Muscle layer of duodenum (tissue), 2 donors: Measurements from ENCODE around the gene GSK3B.
A peak's percentile ranks its signal among the peaks of the same experiment; 100 is the strongest.
"Not testable (repeated sequence)": the region's sequence is repeated elsewhere in the genome, so short reads cannot be mapped to it uniquely, and the experiment has no call there.

Source experiments
- H3K27ac ChIP-seq: one replicate; pipeline ENCODE4 v1.7.0; 2013; ENCODE audit warnings: mild to moderate bottlenecking, low read length
- H3K27me3 ChIP-seq: one replicate; pipeline ENCODE4 v1.7.0; 2013; ENCODE audit warnings: low read depth, mild to moderate bottlenecking, control low read depth, low read length
- H3K36me3 ChIP-seq, 2 donors: one replicate each; pipeline ENCODE4 v1.7.0; 2013; ENCODE audit warnings: low read length in 2 of 2, control low read depth in 1 of 2, mild to moderate bottlenecking in 1 of 2; ENCODE audit not compliant: insufficient read depth in 2 of 2, control insufficient read depth in 1 of 2
- H3K4me1 ChIP-seq, 2 donors: one replicate each; pipeline ENCODE4 v1.7.0; 2013; ENCODE audit warnings: low read length in 2 of 2, mild to moderate bottlenecking in 2 of 2, control low read depth in 1 of 2, moderate library complexity in 1 of 2; ENCODE audit not compliant: insufficient read depth in 2 of 2, control insufficient read depth in 1 of 2
- H3K4me3 ChIP-seq, 2 donors: one replicate each; pipeline ENCODE4 v1.7.0; 2013; ENCODE audit warnings: low read length in 2 of 2, low read depth in 1 of 2, mild to moderate bottlenecking in 1 of 2
- H3K9me3 ChIP-seq, 2 donors: one replicate each; pipeline ENCODE4 v1.7.0; 2013; ENCODE audit warnings: low read length in 2 of 2, control low read depth in 1 of 2, mild to moderate bottlenecking in 1 of 2; ENCODE audit not compliant: control insufficient read depth in 1 of 2
- donor health status: healthy.

Gene GSK3B

GRCh38 chr3:120052225-120052624, 42.0 kb downstream of the GSK3B start:
- H3K4me3 ChIP-seq, result no peak overlapping the region

GRCh38 chr3:120051570-120051969, 42.7 kb downstream of the GSK3B start:
- H3K36me3 ChIP-seq, H3K4me3 ChIP-seq, H3K27ac ChIP-seq, H3K27me3 ChIP-seq, H3K9me3 ChIP-seq: not testable (repeated sequence)
- peaks cover 0 to 31% of the 10 kb centered on the region in 2 donors for H3K4me1 ChIP-seq

More at GRCh38 chr3:120052225-120052624, 42.0 kb downstream of the GSK3B start:
- no peaks in the 10 kb centered on the region for H3K27me3 ChIP-seq
- H3K36me3 ChIP-seq, result no peaks in the 10 kb centered on the region
- no peak overlapping the region for H3K27ac ChIP-seq
- H3K4me1 ChIP-seq, result peaks cover 0 to 31% of the 10 kb centered on the region in 2 donors
- no peaks in the 10 kb centered on the region for H3K9me3 ChIP-seq

- H3K36me3 ChIP-seq, result no peaks in the 10 kb centered on the region
- no peak overlapping the region for H3K27ac ChIP-seq
- H3K4me1 ChIP-seq, result peaks cover 0 to 31% of the 10 kb centered on the region in 2 donors
- no peaks in the 10 kb centered on the region for H3K27me3 ChIP-seq
- H3K9me3 ChIP-seq, result peaks cover 6 to 7% of the 10 kb centered on the region in 2 donors
- H3K4me3 ChIP-seq, result no peak overlapping the region
Observed at GRCh38 chr3:120049881-120050539, 44.2 kb downstream of the GSK3B start.

- no peak overlapping the region for H3K27ac ChIP-seq
- H3K4me3 ChIP-seq, result no peak overlapping the region
- peaks cover 6 to 7% of the 10 kb centered on the region in 2 donors for H3K9me3 ChIP-seq
- H3K27me3 ChIP-seq, result no peaks in the 10 kb centered on the region
- H3K4me1 ChIP-seq, result peaks cover 0 to 31% of the 10 kb centered on the region in 2 donors
- no peaks in the 10 kb centered on the region for H3K36me3 ChIP-seq
Observed at GRCh38 chr3:120049072-120049471, 45.2 kb downstream of the GSK3B start.

- H3K4me1 ChIP-seq, result peaks cover 0 to 31% of the 10 kb centered on the region in 2 donors
Observed at GRCh38 chr3:120048355-120049041, 45.7 kb downstream of the GSK3B start.

GRCh38 chr3:120047686-120048085, 46.6 kb downstream of the GSK3B start:
- Histone ChIP-seq H3K27ac (no peak overlapping the region), H3K27me3 (no peaks in the 10 kb centered on the region), H3K4me3 (no peak overlapping the region), H3K4me1 (peaks cover 0 to 30% of the 10 kb centered on the region in 2 donors), H3K36me3 (no peaks in the 10 kb centered on the region), H3K9me3 (peaks cover 6 to 7% of the 10 kb centered on the region in 2 donors)

More at GRCh38 chr3:120048355-120049041, 45.7 kb downstream of the GSK3B start:
- H3K9me3 ChIP-seq, result peaks cover 6 to 7% of the 10 kb centered on the region in 2 donors
- H3K36me3 ChIP-seq, result no peaks in the 10 kb centered on the region
- H3K4me3 ChIP-seq, result no peak overlapping the region
- no peak overlapping the region for H3K27ac ChIP-seq
- H3K27me3 ChIP-seq, result no peaks in the 10 kb centered on the region

GRCh38 chr3:120040813-120041377, 53.4 kb downstream of the GSK3B start:
- Histone ChIP-seq H3K9me3 (peaks cover 23 to 28% of the 10 kb centered on the region in 2 donors), H3K27me3 (no peaks in the 10 kb centered on the region), H3K36me3 (peaks cover 0 to 11% of the 10 kb centered on the region in 2 donors), H3K27ac (no peak overlapping the region), H3K4me1 (no peaks in the 10 kb centered on the region), H3K4me3 (no peak overlapping the region)

GRCh38 chr3:120039642-120040610, 54.3 kb downstream of the GSK3B start:
- Histone ChIP-seq H3K9me3 (peaks cover 17 to 21% of the 10 kb centered on the region in 2 donors), H3K4me1 (no peaks in the 10 kb centered on the region), H3K27me3 (no peaks in the 10 kb centered on the region), H3K27ac (no peak overlapping the region), H3K36me3 (peaks cover 0 to 11% of the 10 kb centered on the region in 2 donors), H3K4me3 (peak overlapping the region; percentile 26 to 33)

GRCh38 chr3:120033596-120033995, 60.7 kb downstream of the GSK3B start:
- H3K4me1 ChIP-seq, result no peaks in the 10 kb centered on the region
- no peaks in the 10 kb centered on the region for H3K36me3 ChIP-seq
- H3K9me3 ChIP-seq, result no peaks in the 10 kb centered on the region
- H3K4me3 ChIP-seq, result no peak overlapping the region
- no peak overlapping the region for H3K27ac ChIP-seq
- no peaks in the 10 kb centered on the region for H3K27me3 ChIP-seq

GRCh38 chr3:120031561-120031960, 62.7 kb downstream of the GSK3B start:
- Histone ChIP-seq H3K4me3 (no peak overlapping the region), H3K27me3 (no peaks in the 10 kb centered on the region), H3K4me1 (no peaks in the 10 kb centered on the region), H3K9me3 (no peaks in the 10 kb centered on the region), H3K27ac (no peak overlapping the region), H3K36me3 (no peaks in the 10 kb centered on the region)

GRCh38 chr3:120029749-120030148, 64.5 kb downstream of the GSK3B start:
- Histone ChIP-seq H3K27me3 (no peaks in the 10 kb centered on the region), H3K27ac (no peak overlapping the region), H3K4me3 (no peak overlapping the region), H3K4me1 (no peaks in the 10 kb centered on the region), H3K36me3 (no peaks in the 10 kb centered on the region), H3K9me3 (no peaks in the 10 kb centered on the region)
